ENCODE results near the gene BARHL1.

Gene BARHL1

DNA sequence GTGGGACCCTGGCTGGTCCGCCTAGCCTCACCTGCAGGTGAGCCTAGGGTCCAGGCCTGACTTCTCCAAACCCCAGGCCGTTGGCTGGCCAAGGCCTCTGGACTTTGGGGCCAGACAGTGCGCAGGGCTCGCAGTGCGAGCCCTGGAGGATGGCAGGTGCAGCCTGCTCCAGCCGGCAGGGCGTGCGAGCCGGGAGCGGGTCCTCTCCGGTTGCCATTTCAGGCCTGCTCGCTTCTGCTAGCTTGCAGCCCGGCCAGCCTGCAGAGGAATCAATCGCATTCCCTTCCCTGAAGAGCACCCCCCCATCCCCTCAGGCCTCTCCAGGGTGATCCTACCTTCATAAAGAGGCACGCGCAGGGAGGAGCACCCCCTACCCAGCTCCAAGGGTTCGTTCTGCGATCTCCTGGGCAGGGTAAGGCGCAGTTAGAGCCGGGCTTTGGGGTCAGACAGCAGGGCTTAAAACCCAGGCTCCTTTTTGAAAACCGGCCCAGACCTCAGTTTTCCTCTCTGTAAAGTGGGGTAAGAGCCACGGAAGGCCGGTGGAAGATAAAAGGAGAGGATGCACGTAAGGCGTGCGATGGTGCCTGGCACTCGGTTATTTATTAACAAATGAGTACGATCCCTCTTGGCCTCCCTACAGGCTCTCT, 6.2 kb downstream of the BARHL1 start:
- no peak for DNase-seq

DNA sequence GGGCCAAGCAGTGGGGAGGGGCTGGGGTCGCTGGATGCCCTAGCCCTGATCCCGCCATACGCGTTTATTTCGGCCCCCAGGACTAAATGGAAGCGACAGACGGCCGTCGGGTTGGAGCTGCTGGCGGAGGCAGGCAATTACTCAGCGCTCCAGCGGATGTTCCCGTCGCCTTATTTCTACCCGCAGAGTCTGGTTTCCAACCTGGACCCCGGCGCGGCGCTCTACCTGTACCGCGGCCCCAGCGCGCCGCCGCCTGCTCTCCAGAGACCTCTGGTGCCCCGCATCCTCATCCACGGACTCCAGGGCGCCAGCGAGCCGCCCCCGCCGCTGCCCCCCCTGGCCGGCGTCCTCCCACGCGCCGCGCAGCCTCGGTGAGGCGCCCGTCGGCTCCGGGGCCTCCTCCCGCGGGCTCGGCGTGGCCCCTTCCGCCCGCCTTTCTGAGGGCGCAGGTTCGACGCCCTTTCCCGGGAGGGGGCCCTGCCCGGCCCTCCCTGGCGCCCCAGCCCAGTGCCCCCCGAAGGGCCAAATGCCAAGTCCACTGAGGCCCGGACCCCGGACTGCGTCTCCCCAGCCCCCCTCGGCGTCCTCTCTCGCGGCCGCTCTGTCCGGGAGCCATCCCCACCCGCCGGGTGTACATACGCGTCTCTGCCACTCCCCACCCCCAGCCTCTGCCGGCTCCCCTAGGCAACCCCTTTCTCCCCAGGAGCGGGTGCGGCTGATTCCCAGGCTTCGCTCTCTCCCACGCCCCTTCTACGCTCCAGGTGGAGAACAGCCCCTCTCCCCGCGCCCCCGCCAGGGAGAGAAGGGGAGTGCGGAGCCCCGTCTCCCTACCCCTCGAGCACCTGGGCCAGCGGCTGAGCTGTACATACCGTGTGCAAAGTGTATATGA, 7.0 kb downstream of the BARHL1 start:
- no peak for DNase-seq

DNA sequence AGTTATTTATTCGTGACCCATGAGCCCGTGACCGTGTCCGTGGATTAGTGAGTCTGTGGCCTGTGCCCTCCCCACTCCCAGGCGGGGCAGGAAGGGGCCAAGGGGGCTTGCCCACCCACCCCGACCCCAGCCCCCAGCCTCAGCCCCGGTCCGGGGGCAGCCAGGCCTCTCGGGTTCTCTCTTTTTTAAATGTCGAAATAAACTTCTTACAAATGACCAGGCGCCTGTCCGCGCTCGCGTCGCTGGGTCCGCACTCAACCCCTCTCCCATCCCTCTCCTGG, 7.6 kb downstream of the BARHL1 start:
- DNase-seq, result no peak

DNA sequence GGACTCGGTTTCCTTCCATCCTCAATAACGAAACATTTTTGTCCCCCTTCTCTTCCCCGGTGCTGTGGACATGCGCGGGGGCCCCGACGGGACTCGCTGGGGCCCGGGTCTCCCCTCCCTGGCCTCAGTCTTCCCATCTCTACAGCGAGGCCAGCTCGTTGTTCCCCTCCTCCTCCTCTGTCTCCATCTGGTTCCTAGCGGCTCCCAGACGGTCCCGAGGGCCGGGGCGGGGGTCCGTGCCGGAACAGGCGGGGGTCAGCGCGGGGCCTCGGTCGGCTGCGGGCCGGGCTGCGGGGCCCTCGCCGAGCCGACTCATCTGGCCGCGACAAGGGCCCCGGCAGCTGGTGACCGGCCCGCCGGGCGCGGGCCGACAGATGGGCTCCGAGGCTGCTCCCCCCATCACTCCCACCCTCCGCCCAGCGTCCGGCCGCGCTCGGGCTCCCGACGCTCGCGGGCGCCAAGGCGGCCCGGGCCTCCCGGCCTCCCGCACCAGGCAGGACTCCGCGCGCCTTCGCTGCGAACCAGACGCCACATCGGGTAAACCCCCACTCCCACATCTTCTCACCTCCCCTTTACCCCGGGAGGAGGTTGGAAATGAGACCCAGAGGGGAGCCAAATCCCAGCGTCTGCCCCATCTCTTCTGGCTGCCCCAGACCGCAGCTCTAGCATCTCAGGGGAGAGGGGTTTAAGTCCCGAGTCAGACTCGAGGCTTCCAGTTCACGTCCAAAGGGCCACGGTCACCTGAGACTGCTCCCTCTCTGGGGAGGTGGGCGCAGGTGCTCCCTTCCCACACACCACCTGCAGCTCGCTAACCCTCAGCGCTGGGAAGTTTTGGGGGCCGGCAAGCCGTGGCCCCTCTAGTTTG, 8.1 kb downstream of the BARHL1 start:
- no peak for DNase-seq

DNA sequence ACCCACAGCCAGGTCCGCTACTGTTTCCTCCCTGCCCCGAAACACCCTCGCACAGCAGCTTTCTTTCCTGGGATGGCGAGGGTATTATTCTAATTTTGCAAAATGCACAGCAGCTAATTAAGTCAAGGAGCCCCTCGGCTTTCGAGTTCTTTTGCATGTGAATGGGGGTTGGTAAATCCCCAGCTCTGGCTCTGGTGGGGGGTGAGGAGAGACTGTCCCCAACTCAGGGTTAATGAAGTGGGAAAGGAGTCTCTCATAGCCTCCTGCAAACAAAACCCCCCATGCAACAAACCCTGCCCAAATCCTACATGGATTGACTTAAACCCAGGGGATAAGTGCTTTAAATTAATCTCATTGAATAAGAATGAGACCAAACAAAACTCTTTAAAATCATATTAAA, 8.8 kb downstream of the BARHL1 start:
- no peak for DNase-seq

DNA sequence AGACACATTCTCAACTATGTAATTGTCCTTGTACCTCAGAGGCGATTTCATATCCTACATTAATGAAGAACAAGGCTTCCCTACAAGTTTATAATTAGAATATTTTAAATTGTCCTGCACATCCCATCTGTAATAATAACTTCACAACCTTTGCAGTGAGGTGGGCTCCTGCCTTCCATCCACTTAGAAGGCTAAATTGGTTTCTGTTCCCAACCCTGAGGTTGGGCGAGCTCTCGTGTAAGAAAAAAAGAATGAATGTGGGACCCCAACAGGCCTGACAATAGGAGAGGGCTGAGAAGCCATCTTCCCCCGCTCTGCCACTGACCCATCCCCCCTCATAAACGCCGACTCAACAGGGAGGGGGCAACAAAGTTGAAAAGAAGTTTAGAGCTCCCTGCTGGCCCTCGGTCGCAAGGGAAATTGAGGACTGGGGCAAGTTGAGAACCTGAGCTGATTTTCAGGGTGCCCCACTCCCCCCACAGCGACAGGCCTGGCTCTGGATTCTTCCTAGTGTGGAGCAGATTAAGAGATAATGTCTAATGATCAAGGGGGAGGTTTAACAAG, 9.4 kb downstream of the BARHL1 start:
- no peak for DNase-seq

DNA sequence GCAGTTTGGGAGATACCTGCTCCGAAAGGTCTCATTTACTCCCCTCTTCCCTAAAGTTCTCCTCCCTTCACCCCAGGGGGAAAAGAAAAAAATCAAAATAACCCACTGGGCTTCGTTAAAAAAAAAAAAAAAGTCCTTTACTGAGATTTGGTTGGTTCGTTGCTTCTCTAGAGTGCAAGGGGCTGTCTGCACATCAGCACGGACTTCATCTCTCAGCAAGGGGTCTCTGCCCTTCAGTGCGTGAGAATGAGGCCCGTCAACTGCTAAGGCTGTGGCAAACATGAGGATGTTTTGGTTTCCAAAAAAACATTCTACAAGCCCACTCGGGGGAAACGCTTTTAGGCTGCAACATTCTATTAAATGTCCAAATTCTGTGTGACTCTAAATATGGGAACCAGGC, 10.0 kb downstream of the BARHL1 start:
- DNase-seq, result no peak

DNA sequence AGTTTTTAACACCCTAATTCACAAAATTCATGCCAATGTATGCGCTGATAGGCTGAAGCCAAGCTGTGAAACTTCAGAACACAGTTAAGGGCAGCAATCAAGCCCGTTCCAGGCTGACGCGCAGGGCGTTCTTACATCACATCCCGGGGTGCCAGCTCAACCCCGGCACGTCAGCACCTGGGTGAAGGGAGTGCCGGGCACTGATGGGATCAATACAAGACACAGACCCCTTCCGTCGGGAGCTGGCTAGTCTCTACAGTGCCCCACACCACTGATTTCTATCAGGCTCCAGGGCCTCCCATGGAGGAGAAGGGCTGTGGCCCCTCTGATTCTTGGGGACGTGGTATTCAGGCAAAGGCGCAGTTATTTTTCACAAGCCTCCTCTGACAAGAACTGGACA, 12.0 kb downstream of the BARHL1 start:
- DNase-seq, result no peak

DNA sequence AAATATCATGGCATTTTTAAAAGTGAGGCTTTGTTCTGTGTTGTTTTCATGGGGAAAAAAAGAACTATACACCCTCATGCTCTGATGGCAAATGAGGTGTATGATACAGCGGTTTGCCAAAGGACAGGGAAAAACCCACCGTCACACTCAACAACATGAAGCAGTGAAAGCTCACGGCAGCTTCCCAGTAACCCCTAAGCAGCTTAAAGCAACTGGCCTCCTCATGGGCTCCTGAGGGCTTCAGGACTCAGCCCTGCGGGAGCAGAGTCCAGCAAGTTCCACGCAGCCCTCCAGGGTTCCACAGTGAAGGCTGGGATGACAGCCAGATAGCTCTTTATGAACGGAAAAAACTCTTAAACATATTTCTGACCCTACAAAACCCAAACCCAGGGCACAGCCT, 12.9 kb downstream of the BARHL1 start:
- no peak for DNase-seq

DNA sequence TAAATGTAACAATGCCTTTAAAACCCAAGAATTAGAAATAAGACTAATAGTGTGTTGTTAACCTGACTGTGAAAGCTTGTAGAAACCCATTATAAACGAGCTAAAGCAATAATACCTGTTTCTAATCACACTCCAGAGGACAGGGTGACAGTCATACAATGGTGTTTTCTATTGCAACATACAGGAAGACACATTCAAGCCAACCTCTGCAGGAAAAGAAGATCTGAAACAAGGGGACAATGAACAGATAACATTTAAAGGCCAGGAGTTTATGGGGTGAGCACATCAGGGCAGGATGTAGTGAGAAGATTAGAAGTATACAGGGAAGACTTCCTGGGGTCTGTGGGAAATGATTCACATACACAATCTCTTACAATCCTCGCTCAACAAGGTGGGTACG, 13.8 kb downstream of the BARHL1 start:
- DNase-seq, result no peak

DNA sequence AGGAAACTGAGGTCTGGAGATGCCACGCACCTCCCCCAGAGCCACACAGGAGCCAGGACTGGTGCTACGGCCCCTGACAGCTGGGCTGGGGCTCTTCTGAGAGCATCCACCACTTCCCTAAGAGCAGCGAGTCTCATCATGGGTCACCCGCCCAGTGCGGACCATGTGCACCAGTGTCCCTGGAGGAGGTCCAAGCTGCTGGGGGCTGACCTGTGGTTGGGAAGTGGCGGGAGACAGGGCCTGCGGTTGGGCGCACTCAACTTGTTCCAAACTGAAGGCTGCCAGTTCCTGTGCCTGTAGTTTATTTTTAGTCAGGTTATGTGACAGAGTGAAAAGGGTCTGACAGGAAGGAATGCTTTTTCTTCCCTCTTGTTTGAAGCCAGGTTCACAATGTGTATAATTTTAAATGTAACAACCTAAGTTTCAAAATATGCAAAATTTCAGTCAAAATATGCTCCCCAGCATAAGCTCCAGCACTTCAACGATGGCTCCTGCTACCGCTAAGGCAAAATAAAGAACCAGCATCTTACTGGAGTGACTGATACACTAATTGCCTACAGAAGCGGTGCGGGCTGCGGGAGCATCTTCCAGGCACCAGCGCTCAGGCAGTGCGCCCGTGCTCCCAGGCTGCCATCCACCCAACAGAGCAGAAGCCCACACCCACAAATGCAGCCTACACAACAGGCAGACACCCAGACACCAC, 14.8 kb downstream of the BARHL1 start:
- DNase-seq, result no peak

DNA sequence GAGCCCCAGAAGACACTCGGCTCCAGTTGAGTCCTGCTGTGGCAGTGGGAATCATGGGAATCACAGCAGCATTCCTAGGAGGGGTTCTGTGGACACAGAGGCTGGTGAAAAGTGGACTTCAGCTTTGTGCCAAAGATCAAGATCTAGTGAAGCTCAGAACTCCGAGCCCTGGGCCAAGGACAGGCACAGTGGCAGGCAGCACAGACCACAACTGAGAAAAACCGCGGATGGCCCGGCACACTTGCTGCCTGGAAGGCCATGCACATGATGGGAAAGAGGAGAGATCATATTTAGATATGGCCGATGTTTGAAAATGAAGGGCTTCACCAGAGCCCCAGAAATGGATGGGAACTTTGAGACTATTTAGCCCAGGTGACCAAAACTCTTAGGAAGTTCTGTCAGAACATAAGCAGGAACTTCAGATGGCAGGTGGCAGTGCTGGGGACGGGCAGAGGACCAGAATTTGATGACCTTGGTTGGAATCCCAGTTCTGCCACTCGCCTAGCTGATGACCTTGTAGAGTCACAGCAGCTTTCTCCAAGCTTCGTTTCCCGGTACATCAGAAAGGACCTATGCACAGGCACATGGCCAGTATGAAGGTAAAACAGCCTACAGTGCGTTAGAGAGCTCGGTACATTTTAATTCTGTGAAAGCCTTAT, 18.0 kb downstream of the BARHL1 start:
- no peak for DNase-seq

DNA sequence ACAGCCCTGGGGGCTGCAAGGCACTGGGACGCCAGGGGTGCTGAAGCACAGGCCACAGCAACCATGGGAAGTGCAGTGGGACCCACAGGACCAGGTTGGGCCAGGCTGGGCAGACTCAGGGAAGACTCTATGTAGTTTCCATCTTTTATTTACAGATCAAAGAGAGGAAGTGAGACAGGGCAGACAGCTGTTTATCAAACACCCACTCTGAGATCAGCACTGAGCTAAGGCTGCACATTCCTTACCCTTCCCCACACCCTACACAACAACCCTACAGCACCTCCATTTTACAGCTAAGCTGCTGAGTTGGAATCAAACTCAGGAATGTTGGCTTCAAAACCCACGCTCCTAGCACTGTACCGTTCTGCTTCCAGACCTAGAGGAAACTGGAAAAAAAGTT, 19.8 kb downstream of the BARHL1 start:
- DNase-seq, result no peak

DNA sequence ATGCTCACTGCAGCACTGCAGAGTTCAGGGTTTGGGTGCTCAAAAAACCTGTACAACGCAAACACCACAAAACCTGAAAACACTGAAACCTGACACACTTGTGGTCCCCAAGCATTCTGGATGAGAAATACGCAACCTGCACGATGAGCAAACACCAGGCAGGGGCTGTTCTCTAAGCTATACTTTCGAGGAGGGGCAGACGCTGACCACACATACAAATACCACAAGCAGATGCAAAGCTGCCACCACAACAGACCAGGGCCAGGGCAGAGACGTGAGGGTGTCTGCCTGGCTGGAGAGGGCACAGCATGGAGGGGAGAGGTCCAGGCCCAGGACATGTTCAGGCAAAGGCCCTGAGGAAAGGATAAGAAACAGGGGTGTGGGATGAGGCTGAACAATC, 23.0 kb downstream of the BARHL1 start:
- no peak for DNase-seq

DNA sequence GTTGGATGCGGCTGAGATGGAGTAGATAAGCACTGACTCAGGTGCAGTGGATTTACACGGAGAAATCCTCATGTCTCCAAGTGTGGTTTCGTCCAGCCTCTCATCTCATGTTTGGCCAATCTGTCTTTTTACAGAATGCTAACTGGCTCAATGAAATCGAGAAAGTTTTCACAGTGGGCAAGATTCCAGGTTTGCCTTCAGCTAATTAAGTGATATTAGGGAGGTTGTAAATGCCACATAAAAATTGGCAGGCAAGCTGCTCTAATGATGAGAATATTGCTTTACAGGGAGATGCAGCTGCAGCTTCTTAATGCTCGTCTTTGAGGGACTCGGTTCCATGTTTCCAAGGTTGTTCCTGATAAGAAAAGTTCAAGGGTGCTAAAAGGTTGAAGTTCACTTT, 23.7 kb downstream of the BARHL1 start:
- no peak for DNase-seq

DNA sequence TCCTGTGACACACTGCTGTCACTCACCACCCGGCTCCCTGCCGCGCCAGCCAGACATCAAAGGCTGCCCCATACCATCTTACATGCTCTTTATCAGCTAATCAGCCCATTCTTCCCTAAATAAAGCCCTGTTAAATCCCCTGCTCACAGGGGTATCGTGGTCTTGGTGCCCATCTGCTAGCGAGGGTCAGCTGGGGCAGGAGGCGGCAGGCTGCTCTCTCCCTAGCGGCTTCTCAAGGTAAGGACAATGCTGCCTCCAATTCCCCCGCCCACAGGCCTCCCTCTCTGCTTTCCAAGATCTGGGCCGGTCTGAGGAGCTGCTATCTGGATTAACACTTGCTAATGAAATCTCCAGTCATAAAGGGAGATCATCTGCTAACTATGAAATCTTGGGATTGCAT, 26.8 kb downstream of the BARHL1 start:
- no peak for DNase-seq

DNA sequence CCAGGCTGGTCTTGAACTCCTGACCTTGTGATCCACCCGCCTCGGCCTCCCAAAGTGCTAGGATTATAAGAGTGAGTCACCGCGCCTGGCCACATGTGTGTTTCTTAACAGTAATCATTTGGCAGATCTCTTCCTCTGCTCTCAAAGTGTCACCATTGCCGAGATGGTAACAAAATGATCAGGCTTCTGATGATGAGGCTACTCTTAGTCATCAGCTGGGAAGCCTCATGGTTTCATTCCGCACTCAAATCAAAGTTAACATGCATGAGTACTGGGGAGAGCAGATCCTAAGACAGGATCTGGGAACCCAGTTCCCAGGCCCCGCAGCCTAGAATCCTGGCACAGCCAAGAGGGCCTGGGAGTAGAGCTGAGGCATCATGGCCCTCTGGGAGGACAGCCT, 27.4 kb downstream of the BARHL1 start:
- DNase-seq, result no peak

DNA sequence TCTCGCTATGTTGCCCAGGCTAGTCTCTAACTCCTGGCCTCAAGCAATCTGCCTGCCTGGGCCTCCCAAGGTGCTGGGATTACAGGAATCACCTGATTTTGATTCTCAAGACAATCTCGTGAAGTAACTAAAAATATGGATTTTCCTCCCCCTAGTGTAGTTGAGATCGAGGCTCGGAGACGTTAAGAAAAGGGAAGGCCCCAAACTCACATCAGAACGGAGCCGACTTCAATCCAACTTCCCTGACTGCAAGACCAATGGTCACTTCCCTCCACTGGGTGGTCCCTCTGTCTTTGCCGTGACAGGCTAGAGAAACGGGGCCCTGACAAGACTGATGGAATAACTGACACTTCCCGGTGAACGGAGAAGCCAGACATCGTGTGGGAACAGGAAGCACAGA, 28.3 kb downstream of the BARHL1 start:
- no peak for DNase-seq

DNA sequence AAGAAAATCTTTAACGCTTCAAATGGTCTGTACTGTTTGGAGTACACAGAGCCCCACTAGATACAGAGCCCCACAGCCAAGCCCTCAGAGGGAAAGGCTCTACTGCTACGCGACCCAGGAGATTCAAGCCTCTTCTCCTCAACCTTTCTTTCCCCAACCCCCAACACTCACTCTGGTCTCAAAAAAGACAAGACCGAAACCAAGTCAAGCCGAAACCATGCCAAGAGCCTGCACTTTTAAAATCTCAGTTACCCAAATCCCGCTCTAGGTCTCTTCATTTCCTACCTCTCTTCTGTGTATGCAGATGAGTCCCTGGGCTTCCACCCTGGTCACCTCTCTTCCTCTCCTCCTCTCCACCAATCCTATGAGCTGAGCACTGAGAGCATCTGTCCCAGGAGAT, 31.9 kb downstream of the BARHL1 start:
- DNase-seq, result no peak

DNA sequence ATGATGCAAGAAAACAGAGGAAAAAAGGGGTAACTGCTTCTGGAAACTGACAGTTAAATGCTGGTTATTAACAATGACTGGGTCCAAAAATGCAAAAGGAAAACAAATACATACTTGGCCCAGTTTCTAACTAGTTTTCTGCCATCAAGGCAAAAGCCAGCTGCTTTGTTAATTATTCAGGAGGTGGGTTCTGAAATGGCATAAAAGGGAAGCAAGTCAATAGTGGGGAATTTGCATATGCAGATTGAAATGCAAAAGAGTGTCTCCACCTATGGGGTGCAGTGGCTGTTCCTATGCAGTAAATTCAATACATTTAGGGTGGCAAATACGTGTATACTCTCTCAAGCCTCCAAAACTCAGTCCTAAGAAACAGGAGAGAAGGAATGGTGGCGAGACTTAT, 33.4 kb downstream of the BARHL1 start:
- DNase-seq, result no peak

DNA sequence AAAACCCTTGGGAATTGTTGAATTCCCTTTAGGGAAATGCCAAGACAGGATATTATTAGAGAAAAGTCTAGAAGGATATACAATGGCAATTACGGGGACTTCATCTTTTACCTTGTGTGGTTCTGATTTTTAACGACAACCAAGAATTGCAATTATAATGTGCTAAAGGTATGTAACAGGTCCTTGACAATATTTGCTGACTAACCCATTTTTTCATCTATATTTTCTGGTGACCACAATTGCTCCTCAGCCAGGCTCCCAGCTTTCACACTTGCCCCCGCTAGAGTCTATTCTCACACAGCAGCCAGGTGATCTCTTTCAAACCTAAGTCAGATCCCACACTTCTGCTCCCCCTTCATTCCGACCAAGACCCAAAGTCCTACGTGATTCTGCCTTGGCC, 34.3 kb downstream of the BARHL1 start:
- DNase-seq, result no peak

DNA sequence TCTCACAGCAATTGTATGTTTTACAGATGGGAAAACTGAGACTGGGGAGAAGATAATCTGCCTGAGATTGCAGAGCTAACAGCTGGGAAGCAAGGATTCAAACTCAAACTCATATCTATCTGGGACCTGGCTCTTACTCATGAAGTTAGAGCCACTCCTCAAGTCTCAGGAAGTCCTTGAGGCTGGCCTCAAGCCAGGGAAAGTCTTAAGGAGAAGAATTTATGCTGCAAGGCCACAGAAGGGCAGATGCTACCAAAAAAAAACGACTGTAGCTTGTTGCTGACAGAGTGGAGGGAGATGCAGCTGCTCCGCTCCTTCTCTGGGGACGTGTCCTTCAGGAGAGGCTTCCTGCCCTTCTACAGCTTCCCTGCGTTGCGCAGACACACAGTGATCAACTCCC, 39.8 kb downstream of the BARHL1 start:
- no peak for DNase-seq

DNA sequence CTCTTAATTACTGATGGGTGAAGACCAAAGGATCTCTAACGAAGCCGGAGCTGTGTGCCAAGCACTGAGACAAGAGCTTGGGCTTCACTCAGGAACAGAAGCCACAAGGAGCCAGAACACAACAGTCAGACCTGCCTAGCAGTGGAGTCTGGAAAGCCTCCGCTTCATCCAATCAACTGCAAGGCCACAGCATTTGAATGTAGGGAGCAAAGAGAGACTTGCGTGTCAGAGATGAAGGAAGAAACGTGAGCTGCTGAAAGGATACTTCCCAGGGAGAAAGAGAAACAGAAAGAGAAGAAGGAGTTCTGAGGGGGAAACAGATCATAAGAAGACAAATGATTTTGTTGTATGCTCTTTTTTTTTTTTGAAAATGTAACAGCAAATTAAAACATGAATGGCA, 43.9 kb downstream of the BARHL1 start:
- no peak for DNase-seq

Measured in NCI-H510A (cell line).